Activated CD4-positive, CD25-positive, alpha-beta regulatory T cell treated with anti-CD3 and anti-CD28 coated beads, Interleukin-2, amount 50 U/mL, for 16 hours (primary cell): ENCODE data around the gene PCNX2.
A peak's percentile ranks its signal among the peaks of the same experiment; 100 is the strongest.

Experiments used
- DNase-seq: peaks from one replicate; pipeline ENCODE4 v3.0.0-alpha.2; 2020; ENCODE audit warnings: low read depth, low spot score

PCNX2 gene

GRCh38 chr1:232965912-232966217 lies 329.7 kb downstream of the PCNX2 start:
- DNase-seq: no peak

- no peak for DNase-seq
These were observed 330.2 kb downstream of the PCNX2 start for GRCh38 chr1:232965124-232965911.

DNA sequence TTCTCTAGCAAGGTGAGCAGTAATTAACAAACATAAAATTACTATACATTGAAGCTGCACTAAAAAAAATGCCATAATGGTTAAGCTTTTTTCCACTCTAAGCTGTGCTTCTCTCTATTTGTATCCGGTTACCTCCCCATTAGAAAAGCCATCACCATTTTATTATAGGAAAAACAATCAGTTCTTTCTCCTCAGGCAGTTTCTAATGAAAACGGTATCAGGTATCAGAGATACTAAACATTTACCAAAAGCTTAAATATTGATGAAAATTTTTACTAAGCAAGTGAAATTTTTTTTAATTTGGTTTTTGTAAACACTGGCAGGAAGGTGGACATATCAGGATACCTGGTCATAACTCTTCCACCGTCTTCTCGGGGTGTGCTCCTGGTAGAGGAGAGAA lies 330.9 kb downstream of the PCNX2 start:
- DNase-seq: no peak

GRCh38 chr1:232962761-232963745 lies 332.5 kb downstream of the PCNX2 start:
- no peak for DNase-seq

DNA sequence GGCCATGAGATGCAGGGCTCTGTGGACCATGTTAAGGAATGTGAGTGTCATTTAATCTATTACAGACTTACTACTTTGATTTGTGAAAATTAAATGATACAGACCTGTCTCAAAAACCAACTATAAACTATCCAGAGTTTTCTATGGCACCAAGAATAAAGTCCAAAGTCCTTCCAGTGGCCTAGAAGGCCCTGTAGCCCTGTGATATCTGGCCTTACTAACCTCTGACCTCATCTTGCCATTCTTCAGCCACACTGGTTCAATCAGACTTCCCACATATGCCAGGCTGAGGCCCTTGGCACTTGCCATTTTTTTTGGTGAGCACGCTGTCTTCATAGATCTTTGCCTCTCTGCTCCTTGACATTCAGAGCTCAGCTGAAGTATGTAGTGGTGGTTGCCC lies 337.5 kb downstream of the PCNX2 start:
- no peak for DNase-seq

GRCh38 chr1:232956081-232956480 lies 339.4 kb downstream of the PCNX2 start:
- no peak for DNase-seq

GRCh38 chr1:232954594-232955365 lies 340.7 kb downstream of the PCNX2 start:
- DNase-seq: no peak

GRCh38 chr1:232952514-232953499 lies 342.7 kb downstream of the PCNX2 start:
- no peak for DNase-seq

DNA sequence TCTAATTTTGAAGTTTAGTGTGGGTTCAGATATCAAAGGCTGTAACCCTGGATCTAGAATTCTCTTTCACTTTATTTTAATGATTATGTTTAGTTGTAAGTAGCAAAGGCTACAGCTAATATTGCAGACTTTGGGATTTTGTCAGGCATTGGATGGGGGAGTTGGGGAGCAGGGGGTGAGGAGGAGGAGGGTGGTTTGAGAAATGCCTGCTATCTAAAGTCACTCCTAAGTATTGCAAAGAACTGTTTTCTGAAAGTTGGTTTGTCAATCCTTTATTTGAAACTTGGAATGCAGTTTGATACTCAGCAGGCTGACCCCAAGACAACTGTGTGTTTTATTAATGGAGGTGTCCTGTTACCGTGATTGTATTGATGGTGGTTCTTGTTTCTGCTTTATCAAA lies 343.9 kb downstream of the PCNX2 start:
- DNase-seq: no peak

- DNase-seq: no peak
These were observed 344.3 kb downstream of the PCNX2 start for GRCh38 chr1:232951180-232951579.

DNA sequence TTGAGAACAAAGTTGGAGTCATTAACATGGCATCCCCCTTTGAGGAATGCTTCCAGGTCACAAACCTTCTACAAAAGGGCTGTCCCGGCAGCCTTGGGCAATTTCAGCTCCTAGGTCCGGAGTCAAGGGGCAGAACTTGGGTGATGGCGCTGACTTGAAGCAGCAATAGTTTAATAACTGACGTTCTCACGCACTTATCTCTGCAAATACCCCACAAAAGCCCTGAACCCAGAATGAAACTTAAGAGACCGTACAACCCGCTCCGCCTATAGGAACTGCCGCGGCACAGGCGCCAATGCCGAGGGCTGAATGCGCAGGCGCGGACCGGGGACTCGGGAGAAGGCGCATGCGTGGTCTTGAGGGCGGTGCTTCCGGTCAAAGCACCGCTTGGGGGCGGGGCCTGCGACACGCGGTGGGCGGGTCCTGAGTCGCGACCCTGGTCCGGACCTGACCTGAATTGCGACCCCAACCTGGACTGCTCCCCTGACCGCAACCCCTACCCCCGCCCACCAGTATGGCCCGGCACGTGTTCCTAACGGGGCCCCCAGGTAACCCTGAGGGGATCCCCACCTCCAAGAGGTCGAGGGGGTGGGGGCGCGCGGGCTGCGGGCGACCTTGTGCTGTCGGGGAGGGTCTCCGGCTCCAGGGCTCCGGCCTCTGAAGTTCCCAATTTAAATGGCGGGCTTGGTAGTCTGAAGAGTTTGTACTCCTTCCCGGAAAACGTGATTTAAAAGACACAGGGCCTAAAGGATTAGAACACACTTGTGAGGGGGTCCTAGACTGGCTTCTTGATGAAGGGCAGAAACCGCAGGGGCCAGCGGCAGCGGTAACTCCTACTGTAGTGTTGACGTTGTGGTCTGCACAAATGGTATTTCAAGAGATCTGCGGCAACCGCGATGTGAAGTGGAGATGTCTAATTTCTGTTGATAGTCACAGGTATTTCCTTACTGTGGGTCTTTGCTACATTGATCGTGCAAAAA lies 345.0 kb downstream of the PCNX2 start, which contains the start of gene NTPCR:
Gene NTPCR, plus strand, starts transcription at position 415 of the 980 bp plus-strand sequence. Its CDS starts 100 bp downstream, at position 515.
- peak; percentile 93 for DNase-seq

- no peak for DNase-seq
These were observed 345.8 kb downstream of the PCNX2 start for GRCh38 chr1:232949636-232950196.

GRCh38 chr1:232944347-232944746 lies 351.2 kb downstream of the PCNX2 start:
- no peak for DNase-seq

GRCh38 chr1:232943679-232944252 lies 351.8 kb downstream of the PCNX2 start:
- no peak for DNase-seq

DNA sequence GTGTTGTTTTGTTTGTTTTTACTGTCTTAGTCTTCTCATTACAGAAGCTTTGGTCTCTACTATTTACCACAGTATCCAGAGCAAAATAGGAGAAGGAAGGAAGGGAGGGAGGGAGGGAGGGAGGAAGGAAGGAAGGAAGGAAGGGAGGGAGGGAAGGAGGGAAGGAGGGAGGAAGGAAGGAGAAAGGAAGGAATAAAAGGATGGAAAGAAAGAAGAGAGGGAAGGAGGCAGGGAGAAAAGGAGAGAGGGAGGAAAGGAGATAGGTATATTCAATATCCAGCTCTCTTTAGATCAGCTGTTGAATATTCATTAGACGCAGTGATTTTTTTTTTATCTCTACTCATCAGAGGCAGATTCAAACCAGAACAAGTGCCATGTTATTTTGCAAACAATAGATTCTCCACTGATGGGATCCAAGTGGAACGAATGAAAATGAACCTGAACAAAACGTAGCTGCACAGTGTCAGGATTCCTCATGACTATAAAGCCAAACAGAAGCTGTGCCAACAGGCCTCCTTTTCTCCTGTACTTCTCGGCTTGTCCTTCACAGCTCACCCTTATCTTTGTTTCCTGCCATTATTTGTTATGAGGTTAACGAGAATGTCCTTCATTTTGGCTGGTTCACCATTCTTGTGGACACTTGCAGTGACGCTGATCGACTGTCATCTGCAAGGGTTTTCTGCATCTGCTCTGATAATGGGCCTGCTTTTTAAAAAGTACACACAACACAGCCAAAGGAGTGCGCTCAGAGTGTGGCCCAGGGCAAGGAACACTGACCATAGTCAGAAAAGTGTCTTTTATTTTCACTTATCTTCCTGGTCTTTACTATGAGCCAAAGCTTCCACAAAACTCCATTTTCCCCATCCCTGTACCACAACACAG lies 352.9 kb downstream of the PCNX2 start:
- DNase-seq: no peak

GRCh38 chr1:232940262-232940661 lies 355.3 kb downstream of the PCNX2 start:
- DNase-seq: no peak

GRCh38 chr1:232939748-232940147 lies 355.8 kb downstream of the PCNX2 start:
- no peak for DNase-seq

DNA sequence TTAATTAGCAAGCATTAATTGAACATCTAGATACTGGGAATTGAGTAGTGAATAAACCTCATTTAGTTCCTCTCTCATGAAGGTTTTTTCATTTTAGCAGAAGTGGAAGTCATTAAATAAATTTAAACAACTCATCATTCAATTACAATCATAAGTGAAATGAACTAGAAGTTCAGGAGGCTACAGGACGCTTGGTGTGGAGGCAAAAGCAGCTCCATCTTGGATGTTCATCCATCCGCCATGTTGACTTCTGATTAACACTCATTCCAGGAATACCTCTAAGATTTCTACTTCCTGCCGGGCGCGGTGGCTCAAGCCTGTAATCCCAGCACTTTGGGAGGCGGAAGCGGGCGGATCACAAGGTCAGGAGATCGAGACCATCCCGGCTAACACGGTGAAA lies 356.6 kb downstream of the PCNX2 start:
- DNase-seq: no peak
